ENCODE results near the gene SOWAHD.
A peak's percentile ranks its signal among the peaks of the same experiment; 100 is the strongest.

The SOWAHD gene

DNA sequence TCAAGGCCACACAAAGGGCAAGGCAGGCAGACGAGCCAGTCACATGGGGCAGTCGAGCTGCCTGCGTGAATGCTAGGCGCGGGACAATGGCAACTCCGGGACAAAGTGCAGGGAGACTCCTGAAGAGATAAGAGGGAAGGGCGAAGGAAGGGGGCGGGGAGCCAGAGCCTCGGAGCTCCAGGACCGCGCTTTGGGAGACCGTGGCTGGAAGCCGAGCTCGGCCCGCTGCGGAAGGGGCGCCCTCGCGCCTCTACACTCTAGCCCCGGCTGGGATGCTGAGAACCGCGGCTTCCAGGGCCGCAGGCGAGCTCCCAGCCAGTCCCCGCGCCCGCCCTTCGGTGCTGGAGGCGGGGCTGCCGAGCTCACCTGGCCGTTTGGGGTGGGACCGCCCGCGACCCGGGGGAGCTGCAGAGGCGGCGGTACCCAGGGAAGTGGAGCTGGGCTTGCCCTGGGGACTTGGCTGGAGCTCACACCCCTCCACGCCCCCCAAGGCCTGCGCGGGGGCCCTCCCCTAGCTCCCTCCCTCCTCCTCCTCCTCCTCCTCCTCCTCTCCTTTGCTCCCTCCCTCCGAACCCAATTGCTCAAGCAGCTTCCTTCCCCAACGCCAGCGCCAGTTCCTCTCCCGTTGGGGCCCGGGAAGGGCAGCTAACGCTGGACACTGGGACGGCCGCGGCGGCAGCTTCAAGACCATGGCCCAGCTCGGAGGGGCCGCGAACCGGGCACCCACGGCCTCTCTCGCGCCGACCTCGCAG is at the start of gene SOWAHD:
TSS of gene SOWAHD (plus strand) at position 610 of the 752 bp plus-strand sequence. CDS start at position 690, 80 bp downstream.
- peak within 1 kb of the TSS; percentile 44 for H3K4me3 ChIP-seq (ENCODE audit: low read length)
- TF ChIP-seq CTCF (IDR thresholded peaks at IDR 0.05; ENCODE audit: insufficient read depth, low read depth, low read length, missing control alignments), result no peak
- DNase-seq (ENCODE audit: low read depth), result peak; percentile 24

- TF ChIP-seq CTCF (IDR thresholded peaks at IDR 0.05; ENCODE audit: insufficient read depth, low read depth, low read length, missing control alignments), result no peak
- no peak for DNase-seq (ENCODE audit: low read depth)
- H3K4me3 ChIP-seq (ENCODE audit: low read length), result no peak overlapping the region
Measured at GRCh38 chrX:119708936-119709335, 49.5 kb upstream of the SOWAHD start.

DNA sequence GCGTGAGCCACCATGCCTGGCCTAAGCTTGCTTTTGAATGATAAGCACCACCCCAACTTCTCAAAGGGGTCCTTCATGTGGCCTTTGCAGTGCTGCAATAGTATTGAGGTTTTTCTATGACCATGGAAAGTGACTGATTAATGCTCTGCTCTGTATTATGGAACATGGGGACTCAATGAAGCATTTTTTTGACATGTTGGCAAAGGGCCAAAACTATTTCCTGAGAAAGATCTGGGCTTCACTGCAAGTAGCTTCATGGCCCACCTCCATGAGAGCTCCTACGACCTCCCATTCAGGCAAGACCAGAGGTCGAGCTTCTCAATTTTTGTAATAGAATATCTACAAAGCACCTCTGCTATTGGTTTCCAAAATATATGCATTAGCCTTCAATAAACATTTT is 48.8 kb upstream of the SOWAHD start:
- no peak for TF ChIP-seq CTCF (IDR thresholded peaks at IDR 0.05; ENCODE audit: insufficient read depth, low read depth, low read length, missing control alignments)
- DNase-seq (ENCODE audit: low read depth), result no peak
- H3K4me3 ChIP-seq (ENCODE audit: low read length), result no peak overlapping the region

DNA sequence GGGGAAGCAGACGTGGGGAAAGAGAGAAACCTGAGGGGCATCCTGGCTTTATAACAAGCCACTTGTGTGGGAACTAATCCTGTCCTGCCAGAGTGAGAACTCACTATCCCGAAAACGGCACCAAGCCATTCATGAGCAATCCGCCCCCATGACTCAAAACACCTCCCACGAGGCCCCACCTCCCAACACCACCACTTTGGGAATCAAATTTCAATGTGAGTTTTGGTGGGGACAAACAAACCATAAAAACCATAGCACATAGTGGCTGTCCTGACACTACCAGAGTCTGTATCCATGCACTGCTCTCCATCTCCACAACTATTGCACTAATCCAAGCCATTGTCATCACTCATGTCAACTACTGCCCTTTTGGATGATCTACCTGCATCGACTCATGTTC is 36.9 kb upstream of the SOWAHD start:
- no peak for TF ChIP-seq CTCF (IDR thresholded peaks at IDR 0.05; ENCODE audit: insufficient read depth, low read depth, low read length, missing control alignments)
- no peak overlapping the region for H3K4me3 ChIP-seq (ENCODE audit: low read length)
- no peak for DNase-seq (ENCODE audit: low read depth)

GRCh38 chrX:119721926-119722325 is 36.5 kb upstream of the SOWAHD start:
- H3K4me3 ChIP-seq (ENCODE audit: low read length), result no peak overlapping the region
- TF ChIP-seq CTCF (IDR thresholded peaks at IDR 0.05; ENCODE audit: insufficient read depth, low read depth, low read length, missing control alignments), result no peak
- no peak for DNase-seq (ENCODE audit: low read depth)

DNA sequence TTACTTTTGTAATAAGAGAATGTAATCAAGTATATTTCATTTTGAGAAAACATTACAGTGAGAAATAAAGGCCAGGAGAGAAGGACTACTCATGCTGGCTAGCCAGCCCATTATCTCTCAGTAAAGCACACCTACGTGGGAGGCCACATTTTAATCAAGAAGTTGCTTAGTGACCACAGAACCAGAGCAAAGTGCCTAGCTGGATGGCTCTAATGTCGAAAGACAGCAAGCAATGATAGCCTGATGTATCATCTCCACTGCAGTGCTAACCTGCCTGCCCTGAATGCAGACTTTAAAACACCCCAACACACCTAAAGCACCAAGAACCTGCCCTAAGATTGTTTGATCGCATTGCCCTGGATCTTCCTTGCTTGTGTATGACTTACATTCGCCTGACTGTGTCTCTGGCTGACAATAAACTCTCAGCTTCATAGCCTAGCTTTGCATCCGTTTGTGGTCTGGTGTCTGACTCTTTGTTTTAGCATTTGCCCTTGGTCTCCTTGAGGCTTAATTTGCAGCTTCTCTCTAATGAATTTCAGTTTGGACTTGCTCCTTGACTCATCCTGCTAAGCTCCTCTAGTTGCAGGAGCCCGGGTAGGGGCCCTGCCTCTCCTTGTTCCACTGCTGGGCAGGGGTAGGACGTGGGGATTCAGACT is 31.4 kb upstream of the SOWAHD start:
- no peak for TF ChIP-seq CTCF (IDR thresholded peaks at IDR 0.05; ENCODE audit: insufficient read depth, low read depth, low read length, missing control alignments)
- DNase-seq (ENCODE audit: low read depth), result peak; percentile 8
- no peak overlapping the region for H3K4me3 ChIP-seq (ENCODE audit: low read length)
